NB4 (cell line): ENCODE results near the gene MPP2.
"Not testable (repeated sequence)": the region's sequence is repeated elsewhere in the genome, so short reads cannot be mapped to it uniquely, and the experiment has no call there.

ENCODE experiments used
- DNase-seq: peaks from one replicate; pipeline ENCODE4 v3.0.0; 2010; ENCODE audit warnings: low read depth
- H3K4me3 ChIP-seq: one replicate; pipeline ENCODE4 v1.5.1; 2011; ENCODE audit warnings: mild to moderate bottlenecking, low read depth, low read length, moderate library complexity
- CTCF ChIP-seq: IDR thresholded peaks from one replicate; pipeline ENCODE4 v1.5.1; 2012; ENCODE audit warnings: low read depth, low read length
- MAX ChIP-seq: IDR thresholded peaks from 2 replicates; pipeline ENCODE4 v1.6.1; 2011; ENCODE audit warnings: low read depth, low read length
- MYC ChIP-seq: IDR thresholded peaks from 2 replicates; pipeline ENCODE4 v1.6.1; 2011; ENCODE audit warnings: low read depth, low read length
- POLR2A ChIP-seq: IDR thresholded peaks from 2 replicates; pipeline ENCODE4 v1.6.1; 2011; ENCODE audit warnings: mild to moderate bottlenecking; ENCODE audit not compliant: insufficient read length; ENCODE audit errors: extremely low read depth

The MPP2 gene

GRCh38 chr17:43871946-43872690, 35.2 kb downstream of the MPP2 start:
- DNase-seq: no peak
- no peak for TF ChIP-seq MYC
- TF ChIP-seq POLR2A: no peak
- TF ChIP-seq CTCF: no peak
- TF ChIP-seq MAX: no peak
- H3K4me3 ChIP-seq: no peak overlapping the region

GRCh38 chr17:43869031-43869430, 38.3 kb downstream of the MPP2 start:
- not testable (repeated sequence) for H3K4me3 ChIP-seq, DNase-seq

- H3K4me3 ChIP-seq: no peak overlapping the region
- peak; percentile 24 for DNase-seq
- TF ChIP-seq CTCF: no peak
- TF ChIP-seq POLR2A: no peak
- TF ChIP-seq MAX: no peak
- TF ChIP-seq MYC: no peak
Observed at GRCh38 chr17:43868226-43868994, 38.9 kb downstream of the MPP2 start.

- no peak overlapping the region for H3K4me3 ChIP-seq
- no peak for DNase-seq
- TF ChIP-seq POLR2A (no peak), MAX (no peak), MYC (no peak), CTCF (no peak)
Observed at GRCh38 chr17:43864161-43864984, 43.0 kb downstream of the MPP2 start.

- no peak for TF ChIP-seq POLR2A
- no peak for TF ChIP-seq CTCF
- no peak for TF ChIP-seq MYC
- TF ChIP-seq MAX: no peak
- H3K4me3 ChIP-seq: no peak overlapping the region
- DNase-seq: no peak
Observed at GRCh38 chr17:43861960-43862359, 45.4 kb downstream of the MPP2 start.
